DOHH2 (cell line): ENCODE data around the gene CACNA1D.

ENCODE experiments used
- H3F3A ChIP-seq: fragments of 200-600 bp; sonication (generic), shearing (Covaris generic); 2 replicates; pipeline ENCODE4 v1.6.0; 2016; ENCODE audit warnings: antibody characterized with exemption, mild to moderate bottlenecking; ENCODE audit not compliant: control insufficient read depth, insufficient read depth
- H3K27ac ChIP-seq: fragments of 200-600 bp; sonication (generic); 2 replicates; pipeline ENCODE4 v1.5.1; 2014; ENCODE audit warnings: low read depth, mild to moderate bottlenecking, low read length, moderate library complexity
- H3K27me3 ChIP-seq: fragments of 200-600 bp; sonication (generic); 2 replicates; pipeline ENCODE4 v1.6.1; 2014; ENCODE audit warnings: mild to moderate bottlenecking, low read length, mixed read lengths; ENCODE audit not compliant: control insufficient read depth
- H3K36me3 ChIP-seq: fragments of 200-600 bp; sonication (generic); 2 replicates; pipeline ENCODE4 v1.6.1; 2014; ENCODE audit warnings: mild to moderate bottlenecking, low read length, moderate library complexity, mixed read lengths; ENCODE audit not compliant: control insufficient read depth
- H3K4me1 ChIP-seq: fragments of 200-600 bp; sonication (generic); 2 replicates; pipeline ENCODE4 v1.6.1; 2014; ENCODE audit warnings: mild to moderate bottlenecking, low read length, mixed read lengths; ENCODE audit not compliant: control insufficient read depth
- H3K4me2 ChIP-seq: fragments of 200-600 bp; sonication (generic); 2 replicates; pipeline ENCODE4 v1.6.0; 2014; ENCODE audit warnings: mild to moderate bottlenecking, low read length, moderate library complexity
- H3K4me3 ChIP-seq: fragments of 200-600 bp; sonication (generic); 2 replicates; pipeline ENCODE4 v1.5.1; 2014; ENCODE audit warnings: mild to moderate bottlenecking, low read length, mixed read lengths
- H3K79me2 ChIP-seq: fragments of 200-600 bp; sonication (generic); 2 replicates; pipeline ENCODE4 v1.6.1; 2014; ENCODE audit warnings: mild to moderate bottlenecking, low read length, mixed read lengths; ENCODE audit not compliant: control insufficient read depth
- H3K9me2 ChIP-seq: fragments of 200-600 bp; sonication (generic); replicated peaks from 2 replicates; pipeline ENCODE4 v1.6.1; 2014; ENCODE audit warnings: mild to moderate bottlenecking, low read length, mixed read lengths; ENCODE audit not compliant: control insufficient read depth
- H3K9me3 ChIP-seq: fragments of 200-600 bp; sonication (generic); 2 replicates; pipeline ENCODE4 v1.6.1; 2014; ENCODE audit warnings: antibody characterized with exemption, low read length, mixed read lengths; ENCODE audit not compliant: control insufficient read depth, insufficient read depth
- H4K20me1 ChIP-seq: fragments of 200-600 bp; sonication (generic); 2 replicates; pipeline ENCODE4 v1.6.0; 2014; ENCODE audit warnings: low read depth, mild to moderate bottlenecking, antibody characterized with exemption, low read length, moderate library complexity; ENCODE audit not compliant: control insufficient read depth, insufficient read depth
- CTCF ChIP-seq: fragments of 200-600 bp; sonication (generic); IDR thresholded peaks from one replicate; pipeline ENCODE4 v1.5.1; 2014; ENCODE audit warnings: antibody characterized with exemption, mild to moderate bottlenecking, low read depth, low read length; ENCODE audit not compliant: poor library complexity, severe bottlenecking
- EZH2phosphoT487 ChIP-seq: fragments of 200-600 bp; sonication (generic); IDR thresholded peaks from 2 replicates; pipeline ENCODE4 v1.6.1; 2017; ENCODE audit warnings: borderline replicate concordance, mild to moderate bottlenecking, antibody characterized with exemption, low read length, moderate library complexity, mixed read lengths

Gene CACNA1D

DNA sequence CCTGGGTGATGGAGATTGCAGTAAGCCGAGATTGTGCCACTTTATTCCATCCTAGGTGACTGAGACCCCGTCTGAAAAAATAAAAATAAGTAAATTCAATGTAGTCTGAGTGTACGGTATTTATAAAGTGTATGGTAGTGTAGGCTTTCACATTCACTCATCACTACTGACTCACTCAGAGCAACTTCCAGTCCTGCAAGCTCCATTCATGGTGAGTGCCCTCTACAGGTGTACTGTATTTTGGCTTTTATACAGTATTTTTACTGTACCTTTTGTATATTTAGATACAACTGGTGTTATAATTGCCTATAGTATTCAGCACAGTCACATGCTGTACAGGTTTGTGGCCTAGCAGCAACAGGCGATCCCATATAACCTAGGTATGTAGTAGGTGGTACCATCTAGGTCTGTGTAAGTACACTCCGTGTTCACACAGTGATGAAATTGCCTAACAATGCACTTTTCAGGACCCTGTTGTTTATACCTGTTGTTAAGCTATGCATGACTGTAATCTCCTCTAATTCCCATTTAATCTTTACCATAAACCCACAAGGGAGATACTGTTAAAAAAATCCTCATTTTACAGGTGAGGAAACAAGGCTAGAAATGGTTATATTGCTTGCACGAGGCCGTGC lies 19.3 kb downstream of the CACNA1D start:
- Histone ChIP-seq H3K4me3 (no peak overlapping the region), H3K9me3 (no peaks in the 10 kb centered on the region), H3F3A (no peaks in the 10 kb centered on the region), H3K4me2 (no peak overlapping the region), H3K27me3 (peaks cover 9% of the 10 kb centered on the region; the same call in 1 of the 2 replicates), H3K36me3 (no peaks in the 10 kb centered on the region), H3K79me2 (no peaks in the 10 kb centered on the region), H3K9me2 (no peaks in the 10 kb centered on the region), H4K20me1 (no peaks in the 10 kb centered on the region), H3K27ac (no peak overlapping the region), H3K4me1 (no peaks in the 10 kb centered on the region)
- TF ChIP-seq EZH2phosphoT487 (no peak), CTCF (peak; percentile 56)

GRCh38 chr3:53516339-53516738 lies 21.9 kb downstream of the CACNA1D start:
- Histone ChIP-seq H3F3A (no peaks in the 10 kb centered on the region), H3K4me1 (no peaks in the 10 kb centered on the region), H3K9me3 (no peaks in the 10 kb centered on the region), H3K27me3 (peaks cover 13% of the 10 kb centered on the region; the same call in 1 of the 2 replicates), H4K20me1 (no peaks in the 10 kb centered on the region), H3K36me3 (no peaks in the 10 kb centered on the region), H3K4me3 (no peak overlapping the region), H3K79me2 (no peaks in the 10 kb centered on the region), H3K27ac (no peak overlapping the region), H3K9me2 (no peaks in the 10 kb centered on the region), H3K4me2 (no peak overlapping the region)
- TF ChIP-seq EZH2phosphoT487 (no peak), CTCF (no peak)

DNA sequence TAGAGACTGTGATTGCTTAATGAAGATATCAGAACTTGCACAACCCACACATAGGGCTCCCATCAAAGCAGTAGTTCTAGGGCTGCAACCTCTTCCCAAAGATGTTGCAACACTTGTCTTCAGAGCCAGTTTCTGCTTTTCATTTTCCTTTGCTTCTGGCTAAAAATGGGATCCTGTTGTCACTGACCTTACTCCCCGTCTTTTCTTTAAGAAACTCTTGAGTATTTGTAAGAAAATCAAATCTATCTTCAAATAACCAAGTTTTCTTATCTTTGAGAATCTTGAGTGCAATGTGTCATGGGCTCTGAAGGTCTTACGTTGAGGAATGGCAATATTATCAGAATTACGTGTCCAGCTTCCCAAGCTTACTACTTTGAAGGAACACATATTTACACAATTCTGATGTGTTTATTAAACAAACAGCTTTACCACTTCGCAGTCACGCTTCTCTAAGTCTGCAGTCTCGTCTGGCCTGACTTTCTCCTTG lies 24.1 kb downstream of the CACNA1D start:
- Histone ChIP-seq H3K36me3 (no peaks in the 10 kb centered on the region), H3K4me3 (no peak overlapping the region), H3F3A (no peaks in the 10 kb centered on the region), H3K27ac (no peak overlapping the region), H3K79me2 (no peaks in the 10 kb centered on the region), H3K9me2 (no peaks in the 10 kb centered on the region), H3K9me3 (no peaks in the 10 kb centered on the region), H3K4me1 (no peaks in the 10 kb centered on the region), H3K27me3 (peaks cover 9% of the 10 kb centered on the region), H3K4me2 (no peak overlapping the region), H4K20me1 (no peaks in the 10 kb centered on the region; the same call in 1 of the 2 replicates)
- no peak for TF ChIP-seq EZH2phosphoT487
- no peak for TF ChIP-seq CTCF
